Inferior parietal cortex (tissue), 1 donor: ENCODE measurements around the gene USP34.
"Not testable (repeated sequence)": the region's sequence is repeated elsewhere in the genome, so short reads cannot be mapped to it uniquely, and the experiment has no call there.

Experiments
- DNase-seq: peaks from one replicate; pipeline ENCODE4 v3.0.0-alpha.2; 2016; ENCODE audit errors: extremely low spot score

USP34 gene, protein sequence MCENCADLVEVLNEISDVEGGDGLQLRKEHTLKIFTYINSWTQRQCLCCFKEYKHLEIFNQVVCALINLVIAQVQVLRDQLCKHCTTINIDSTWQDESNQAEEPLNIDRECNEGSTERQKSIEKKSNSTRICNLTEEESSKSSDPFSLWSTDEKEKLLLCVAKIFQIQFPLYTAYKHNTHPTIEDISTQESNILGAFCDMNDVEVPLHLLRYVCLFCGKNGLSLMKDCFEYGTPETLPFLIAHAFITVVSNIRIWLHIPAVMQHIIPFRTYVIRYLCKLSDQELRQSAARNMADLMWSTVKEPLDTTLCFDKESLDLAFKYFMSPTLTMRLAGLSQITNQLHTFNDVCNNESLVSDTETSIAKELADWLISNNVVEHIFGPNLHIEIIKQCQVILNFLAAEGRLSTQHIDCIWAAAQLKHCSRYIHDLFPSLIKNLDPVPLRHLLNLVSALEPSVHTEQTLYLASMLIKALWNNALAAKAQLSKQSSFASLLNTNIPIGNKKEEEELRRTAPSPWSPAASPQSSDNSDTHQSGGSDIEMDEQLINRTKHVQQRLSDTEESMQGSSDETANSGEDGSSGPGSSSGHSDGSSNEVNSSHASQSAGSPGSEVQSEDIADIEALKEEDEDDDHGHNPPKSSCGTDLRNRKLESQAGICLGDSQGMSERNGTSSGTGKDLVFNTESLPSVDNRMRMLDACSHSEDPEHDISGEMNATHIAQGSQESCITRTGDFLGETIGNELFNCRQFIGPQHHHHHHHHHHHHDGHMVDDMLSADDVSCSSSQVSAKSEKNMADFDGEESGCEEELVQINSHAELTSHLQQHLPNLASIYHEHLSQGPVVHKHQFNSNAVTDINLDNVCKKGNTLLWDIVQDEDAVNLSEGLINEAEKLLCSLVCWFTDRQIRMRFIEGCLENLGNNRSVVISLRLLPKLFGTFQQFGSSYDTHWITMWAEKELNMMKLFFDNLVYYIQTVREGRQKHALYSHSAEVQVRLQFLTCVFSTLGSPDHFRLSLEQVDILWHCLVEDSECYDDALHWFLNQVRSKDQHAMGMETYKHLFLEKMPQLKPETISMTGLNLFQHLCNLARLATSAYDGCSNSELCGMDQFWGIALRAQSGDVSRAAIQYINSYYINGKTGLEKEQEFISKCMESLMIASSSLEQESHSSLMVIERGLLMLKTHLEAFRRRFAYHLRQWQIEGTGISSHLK (N-terminal part only)

DNA sequence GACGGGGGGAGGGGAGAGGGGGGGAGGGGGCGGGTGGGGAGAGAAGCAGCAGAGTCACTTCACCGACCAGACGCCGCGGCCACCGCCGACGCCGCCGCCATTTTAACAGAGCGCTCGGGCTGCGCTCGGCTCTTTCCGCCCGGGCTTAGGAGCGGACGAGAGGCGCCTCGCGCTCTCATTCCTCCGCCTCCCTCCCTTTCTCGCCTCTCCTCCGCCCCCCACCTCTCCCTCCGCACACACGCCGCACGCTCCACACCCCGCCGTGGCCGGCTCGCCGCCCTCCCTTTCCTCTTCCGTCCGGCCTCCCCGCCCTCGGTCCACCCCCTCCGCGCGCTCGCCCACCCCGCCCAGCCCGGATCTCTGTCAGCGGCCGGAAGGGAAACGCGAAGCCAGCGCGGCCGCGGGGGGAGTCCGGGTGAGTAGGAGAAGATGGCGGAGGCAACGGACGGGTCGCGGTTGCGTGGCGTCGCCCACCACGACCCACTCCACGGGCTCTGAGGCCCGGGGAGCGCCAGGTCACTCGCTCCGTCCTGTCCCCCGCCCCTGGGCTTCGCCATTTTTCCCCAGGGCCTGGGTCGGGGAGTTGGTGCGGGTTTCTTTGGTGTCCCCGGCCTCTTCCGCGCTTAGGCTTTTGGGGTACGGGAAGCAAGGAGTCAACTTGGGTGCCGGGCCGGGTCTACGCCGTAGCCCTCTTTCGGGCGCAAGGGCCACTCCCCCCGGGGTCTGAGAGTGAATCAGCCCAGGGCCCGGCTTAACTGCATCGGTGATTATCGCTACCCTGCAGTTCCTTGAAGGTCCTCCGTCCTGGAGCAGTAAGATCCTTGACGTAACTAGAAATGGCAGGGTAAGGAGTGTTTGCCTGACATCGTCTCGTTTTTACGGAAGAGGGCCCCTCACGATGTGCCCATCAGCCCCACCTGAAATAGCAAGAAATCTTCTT lies at the start of gene USP34:
USP34 (minus strand) TSS at position 123 of the 940 bp plus-strand sequence. CDS start 395 bp downstream, outside the sequence.
- peak; percentile 84 for DNase-seq

DNA sequence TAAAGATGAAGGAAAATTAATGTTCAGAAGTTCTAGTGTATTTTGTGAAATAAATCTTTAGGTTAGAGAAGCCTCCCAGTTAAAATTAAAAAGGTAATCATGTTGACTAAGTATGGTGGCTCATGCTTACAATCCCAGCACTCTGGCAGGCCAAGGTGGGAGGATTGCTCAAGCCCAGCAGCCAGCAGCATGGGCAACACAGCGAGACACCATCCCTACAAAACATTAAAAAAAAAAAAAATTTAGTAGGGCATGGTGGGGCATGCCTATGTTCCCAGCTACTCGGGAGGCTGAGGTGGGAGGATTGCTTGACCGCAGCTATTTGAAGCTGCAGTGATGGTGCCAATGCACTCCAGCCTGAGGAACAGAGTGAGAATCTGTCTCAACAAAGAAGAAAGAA lies 49.4 kb upstream of the USP34 start:
- no peak for DNase-seq

DNA sequence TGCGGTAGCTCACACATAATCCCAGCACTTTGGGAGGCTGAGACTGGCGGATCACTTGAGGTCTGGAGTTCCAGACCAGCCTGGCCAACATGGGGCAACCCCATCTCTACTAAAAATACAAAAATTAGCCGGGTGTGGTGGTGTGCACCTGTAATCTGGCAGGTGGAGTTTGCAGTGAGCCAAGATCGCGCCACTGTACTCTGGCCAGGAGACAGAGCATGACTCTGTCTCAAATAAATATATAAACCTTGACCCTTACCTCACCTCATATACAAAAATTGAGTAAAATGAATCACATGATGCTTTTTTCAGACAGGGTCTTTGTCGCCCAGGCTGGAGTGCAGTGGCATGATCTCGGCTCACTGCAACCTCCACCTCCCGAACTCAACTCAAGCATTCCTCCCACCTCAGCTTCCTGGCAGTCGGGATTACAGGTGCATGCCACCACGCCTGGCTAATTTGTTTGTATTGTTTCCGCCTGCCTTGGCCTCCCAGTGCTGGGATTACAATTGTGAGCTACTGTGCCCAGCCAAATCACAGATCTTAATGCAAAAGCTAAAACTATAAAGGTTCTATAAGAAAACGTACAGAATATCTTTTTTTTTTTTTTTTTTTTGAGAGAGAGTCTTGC lies 42.0 kb upstream of the USP34 start:
- DNase-seq, result no peak

DNA sequence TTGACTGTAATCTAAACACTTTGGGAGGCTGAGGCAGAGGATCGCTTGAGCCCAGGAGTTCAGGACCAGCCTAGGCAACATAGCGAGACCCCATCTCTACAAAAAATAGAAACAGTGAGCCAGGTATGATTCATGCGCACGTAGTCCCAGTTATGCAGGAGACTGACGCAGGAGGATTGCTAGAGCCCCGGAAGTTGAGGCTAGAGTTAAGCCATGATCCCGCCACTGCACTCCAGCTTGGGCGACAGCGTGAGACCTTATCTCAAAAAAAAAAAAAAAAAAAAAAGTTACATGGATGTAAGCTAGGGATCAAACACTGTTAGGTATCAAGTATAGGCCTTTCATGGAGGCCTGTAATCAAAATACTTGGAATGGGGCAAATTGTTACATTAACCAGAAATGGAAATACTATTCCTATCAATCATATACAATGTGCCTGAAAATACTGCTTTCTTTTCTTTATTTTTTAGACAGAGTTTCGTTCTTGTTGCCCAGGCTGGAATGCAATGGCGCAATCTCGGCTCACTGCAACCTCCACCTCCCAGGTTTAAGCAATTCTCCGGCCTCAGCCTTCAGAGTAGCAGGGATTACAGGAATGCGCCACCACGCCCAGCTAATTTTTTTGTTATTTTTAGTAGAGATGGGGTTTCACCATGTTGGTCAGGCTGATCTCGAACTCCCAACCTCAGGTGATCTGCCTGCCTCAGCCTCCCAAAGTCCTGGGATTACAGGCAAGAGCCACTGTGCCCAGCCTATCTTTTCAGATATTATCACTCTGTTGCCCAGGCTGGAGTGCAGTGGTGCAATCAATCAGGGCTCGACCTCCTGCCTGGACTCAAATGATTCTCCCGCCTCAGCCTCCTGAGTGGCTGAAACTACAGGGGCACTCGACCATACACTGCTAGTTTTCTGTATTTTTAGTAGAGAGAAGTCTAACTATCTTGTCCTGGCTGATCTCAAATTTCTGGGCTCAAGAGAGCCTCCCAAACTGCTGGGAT lies 40.1 kb upstream of the USP34 start:
- DNase-seq, result no peak

DNA sequence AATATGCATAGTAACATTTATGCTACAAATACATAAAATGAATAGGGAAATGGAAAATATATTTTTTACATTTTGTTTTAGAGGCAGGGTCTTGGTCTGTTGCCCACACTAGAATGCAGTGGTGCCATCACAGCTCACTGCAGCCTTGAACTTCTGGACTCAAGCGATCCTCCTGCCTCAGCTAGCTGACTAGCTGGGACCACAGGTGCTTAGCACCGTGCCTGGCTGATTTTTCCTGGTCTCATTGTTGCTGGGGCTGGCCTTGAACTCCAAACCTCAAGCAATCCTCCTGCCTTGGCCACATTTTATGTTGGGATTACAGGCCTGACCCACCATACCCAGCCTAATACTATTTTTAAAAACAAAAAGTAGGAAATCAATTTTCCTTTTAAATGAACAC lies 34.1 kb upstream of the USP34 start:
- no peak for DNase-seq

DNA sequence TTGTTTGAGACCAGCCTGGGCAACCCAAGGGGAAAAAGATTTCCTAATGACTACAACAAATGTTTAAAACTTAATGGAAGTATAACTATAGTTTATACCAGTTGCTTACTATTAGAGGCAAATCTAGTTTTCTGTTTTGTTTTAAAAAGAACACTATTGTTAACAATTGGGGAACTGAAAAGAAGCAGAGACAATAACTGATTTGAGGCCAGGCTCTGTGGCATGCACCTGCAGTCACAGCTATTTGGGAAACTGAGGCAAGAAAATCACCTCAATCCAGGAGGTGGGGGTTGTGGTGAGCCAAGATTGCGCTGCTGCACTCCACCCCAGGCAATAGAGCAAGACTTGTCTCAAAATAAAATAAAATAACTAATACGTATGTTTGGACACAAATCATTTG lies 28.2 kb upstream of the USP34 start:
- no peak for DNase-seq

DNA sequence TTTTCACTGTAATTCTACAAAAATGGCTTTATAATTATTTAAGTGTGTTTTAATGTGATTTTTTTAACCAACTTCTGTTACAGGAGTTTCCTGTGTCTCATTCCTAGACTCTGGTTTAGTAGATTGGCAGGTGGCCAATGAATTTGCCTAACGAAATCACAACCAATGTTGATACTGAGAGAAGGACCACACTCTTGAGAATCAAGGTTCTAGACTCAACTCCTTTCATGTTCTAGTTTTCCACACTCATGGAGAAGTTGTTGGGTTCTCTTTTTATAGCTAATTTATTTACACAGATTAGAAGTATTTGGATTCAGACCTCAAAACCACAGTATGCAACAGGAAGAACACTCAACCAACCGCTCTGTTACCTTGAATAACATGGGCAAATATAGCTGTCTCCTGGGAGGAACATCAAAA lies 22.6 kb upstream of the USP34 start:
- no peak for DNase-seq

DNA sequence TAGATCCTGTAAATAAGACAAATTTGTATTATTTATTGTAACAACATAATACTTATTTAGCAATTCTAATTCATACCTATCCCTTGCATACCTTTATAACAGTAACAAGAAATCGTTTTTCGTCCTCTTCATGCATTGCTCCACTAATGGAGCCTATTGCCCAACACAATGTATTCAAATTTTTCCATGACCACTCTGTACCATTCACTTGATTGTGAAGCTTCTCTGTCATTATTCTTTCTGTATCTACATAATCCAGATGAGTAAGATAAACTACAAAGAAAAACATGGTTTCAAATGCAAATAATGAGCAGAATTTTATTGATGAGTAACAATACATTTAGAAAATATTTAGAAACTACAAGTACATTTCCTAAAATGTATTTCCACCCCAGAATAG lies 21.6 kb upstream of the USP34 start:
- no peak for DNase-seq

DNA sequence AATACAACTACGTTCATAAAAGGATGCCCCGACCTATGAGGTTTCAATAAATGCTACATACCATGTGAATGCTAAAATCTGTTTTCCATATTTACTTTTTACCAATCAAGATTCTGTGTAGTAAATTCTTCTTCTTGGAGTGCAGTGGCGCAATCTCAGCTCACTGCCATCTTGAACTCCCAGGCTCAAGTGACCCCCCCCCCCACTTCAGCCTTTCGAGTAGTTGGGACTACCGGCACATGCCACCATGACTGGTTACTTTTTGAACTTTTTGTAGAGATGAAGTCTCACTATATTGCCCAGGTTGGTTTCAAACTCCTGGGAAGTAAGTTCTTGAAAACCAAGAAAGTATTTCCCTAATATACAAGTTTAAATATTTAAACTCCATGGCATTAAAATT lies 14.4 kb upstream of the USP34 start:
- no peak for DNase-seq

DNA sequence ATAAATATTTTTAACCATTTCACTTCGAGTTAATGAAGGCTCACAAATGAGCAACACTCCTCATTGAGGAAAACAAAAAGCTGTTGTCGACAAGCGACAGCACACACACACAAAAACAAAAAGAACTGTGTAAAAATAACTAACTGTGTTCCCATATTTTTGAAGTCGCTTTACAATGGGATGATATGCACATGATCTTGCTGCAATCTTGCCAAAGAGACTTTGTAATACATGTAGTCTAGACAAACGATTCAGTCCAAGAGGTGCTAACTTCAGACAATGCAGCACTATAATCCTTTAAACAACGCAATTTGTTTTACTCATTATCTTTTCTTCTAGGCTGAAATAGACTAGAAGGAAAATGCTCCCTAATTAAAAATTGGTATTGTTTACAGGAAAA lies 7.2 kb upstream of the USP34 start:
- DNase-seq, result peak; percentile 53

DNA sequence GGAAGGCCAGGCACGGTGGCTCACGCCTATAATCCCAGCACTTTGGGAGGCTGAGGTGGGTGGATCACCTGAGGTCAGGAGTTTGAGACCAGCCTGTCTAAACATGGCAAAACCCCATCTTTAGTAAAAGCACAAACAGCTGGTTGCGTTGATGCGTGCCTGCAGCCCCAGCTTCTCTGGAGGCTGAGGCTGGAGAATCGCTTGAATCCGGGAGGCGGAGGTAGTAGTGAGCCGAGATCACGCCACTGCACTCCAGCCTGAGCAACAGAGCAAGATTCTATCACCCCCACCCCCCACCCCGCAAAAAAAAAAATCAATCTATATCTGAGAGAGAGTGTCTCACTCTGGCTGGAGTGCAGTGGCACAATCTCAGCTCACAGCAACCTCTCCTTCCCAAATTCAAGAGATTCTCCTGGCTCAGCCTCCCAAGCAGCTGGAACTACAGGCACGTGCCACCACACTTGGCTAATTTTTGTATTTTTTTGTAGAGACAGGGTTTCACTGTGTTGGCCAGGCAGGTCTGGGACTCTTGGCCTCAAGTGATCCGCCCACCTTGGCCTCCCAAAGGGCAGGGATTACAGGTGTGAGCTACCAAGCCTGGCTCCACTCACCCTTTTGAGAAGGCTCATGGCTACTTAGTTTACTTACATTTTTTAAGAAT lies 6.2 kb upstream of the USP34 start:
- DNase-seq, result not testable (repeated sequence)

DNA sequence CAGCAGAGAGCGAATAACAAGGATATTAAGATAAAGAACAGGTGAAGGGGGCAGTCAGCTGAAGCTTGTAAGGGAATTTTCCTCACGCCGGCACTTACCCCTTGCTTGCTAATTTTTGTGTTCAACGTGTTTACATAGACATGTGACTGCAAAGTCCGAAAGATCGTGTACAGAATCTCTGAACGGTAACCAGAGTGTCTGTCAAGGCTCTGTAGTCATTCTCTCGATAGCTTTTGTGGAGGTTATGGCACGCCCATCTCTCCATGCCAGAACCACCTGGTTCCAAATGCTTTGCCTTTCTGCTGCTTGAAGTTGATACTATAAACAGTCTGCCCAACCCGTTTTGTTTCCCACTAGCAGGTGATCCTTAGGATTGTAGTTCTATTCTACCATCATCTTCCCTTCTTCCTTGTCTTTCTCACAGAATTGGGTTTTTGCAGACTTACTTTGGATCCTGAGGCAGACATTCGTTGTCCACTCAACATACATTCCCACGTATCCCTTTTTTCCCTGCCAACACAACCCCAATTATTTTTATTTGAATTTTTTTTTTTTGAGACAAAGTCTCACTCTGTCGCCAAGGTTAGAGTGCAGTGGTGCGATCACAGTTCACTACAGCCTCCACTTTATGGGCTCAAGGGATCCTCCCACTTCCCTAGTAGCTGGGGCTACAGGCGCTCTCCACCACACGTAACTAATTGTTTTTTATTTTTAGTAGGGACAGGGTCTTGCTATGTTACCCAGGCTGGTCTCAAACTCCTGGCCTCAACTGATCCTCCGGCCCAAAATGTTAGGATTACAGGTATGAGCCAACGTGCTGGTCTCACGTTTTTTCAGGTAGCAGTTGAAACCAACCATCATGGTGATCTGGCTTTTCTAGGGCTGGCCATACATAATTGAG lies 1.3 kb upstream of the USP34 start:
- peak; percentile 49 for DNase-seq

DNA sequence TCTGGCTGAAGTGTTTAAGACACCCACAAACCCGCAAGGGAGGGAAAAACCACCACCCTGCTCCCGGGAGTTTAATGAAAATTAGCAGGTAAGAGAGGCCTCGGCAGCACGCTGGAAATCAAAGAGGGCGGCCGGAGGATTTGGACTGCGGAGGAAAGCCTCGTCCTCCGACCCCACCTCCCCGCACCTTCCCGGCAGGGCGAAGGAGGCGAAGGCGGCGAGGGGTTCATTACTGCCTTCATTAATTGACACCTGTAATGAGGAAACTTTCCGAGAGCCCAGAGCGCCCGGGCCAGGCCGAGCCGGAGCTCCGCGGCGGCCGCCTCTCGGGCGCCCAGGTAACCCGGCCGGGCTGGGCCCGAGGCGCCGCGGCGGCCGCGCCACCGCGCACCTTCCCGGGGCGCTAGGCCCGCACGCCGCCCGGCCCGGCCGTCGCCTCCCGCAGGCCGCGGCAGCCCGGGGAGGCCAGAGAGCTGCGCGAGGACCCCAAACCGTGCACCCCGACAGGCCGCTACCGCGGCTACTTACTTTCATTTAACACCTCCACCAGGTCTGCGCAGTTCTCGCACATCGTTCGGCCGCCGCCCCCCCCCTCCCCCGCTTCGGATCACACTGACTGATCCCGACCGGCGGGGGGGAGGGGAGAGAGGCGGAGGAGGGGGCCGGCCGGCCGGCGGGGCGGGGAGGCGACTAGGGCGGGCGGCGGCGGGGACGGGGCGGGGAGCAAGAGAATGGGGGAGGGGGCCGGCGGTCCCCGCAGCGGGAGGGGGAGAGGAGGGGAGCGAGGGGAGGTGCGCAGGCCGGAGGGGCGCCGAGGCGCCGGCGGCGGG lies 550 bp downstream of the USP34 start:
- DNase-seq, result peak; percentile 52

DNA sequence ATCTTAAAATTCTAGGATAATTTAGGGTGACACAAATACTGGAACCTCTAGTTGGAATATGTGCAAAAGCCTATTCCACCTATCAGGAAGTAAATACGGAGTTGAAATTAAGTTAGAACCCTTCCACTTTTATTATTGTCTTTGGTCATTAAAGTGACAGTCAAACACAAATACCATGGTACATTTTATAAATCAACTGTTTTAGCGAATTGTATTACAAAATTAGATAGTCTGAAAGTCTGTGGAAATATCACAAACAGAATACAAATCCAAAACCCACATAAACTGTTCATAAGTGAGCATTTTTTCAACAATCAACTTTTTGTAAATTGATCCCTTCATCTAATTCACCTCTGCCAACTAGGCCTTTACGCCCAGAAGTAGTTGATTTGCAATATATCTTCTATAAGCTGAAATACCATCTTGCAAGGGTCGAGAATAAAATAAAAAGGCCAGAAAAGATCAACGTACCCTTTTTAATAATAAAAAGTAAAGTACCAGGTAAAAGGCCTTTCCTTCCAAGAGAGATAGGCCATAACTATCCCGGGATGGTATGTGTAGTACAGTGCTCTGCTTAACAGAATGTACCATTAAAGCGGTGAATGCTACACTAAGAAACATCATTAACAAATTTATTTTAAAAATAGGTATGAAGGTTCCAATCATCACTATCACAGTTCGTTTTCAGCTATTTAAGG lies 1.3 kb downstream of the USP34 start:
- DNase-seq, result peak; percentile 27

DNA sequence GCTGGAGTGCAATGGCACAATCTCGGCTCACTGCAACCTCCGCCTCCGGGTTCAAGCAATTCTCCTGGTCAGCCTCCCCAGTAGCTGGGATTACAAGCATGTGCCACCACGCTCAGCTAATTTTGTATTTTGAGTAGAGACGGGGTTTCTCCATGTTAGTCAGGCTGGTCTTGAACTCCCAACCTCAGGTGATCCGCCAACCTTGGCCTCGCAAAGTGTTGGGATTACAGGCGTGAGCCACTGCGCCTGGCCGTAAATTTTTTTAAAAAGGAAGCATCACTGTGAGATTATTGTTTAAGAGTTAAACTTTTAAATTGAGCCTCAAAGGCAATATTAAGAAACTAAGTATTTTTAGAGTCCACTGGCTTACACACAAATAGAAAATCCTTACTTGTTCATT lies 2.7 kb downstream of the USP34 start:
- DNase-seq, result not testable (repeated sequence)

DNA sequence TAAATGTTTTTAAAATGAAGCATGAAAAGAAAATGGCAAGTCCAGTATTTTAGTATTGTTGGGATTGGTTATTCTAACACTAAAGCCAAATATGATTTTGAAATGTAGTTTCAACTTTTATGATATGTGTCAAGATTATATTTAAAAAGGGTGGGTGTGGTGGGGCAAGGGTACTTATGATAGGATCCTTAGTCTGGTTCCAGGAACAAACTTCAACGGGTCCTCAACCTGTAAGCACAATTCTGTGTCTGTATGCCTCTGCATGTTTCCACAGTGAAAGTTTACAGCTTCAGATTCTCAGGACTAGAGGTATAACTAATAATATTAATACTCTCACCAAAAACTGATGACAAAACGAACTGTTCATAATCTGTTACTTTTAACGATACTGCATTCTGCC lies 5.8 kb downstream of the USP34 start:
- DNase-seq, result no peak
